Keratinocyte (primary cell): ENCODE results near the gene ST6GAL1. TPM values are rescaled to one million over a fixed set of nuclear protein-coding genes. Genes with fewer than 3 reads are reported as not detected.

ENCODE experiments used
- DNase-seq: peaks from one replicate; pipeline ENCODE4 v3.0.0-alpha.2; 2011; ENCODE audit warnings: low read depth, missing footprints, low spot score
- FAIRE-seq: peaks from 2 replicates; lab custom pipeline; 2011; peaks lifted over from hg19 to GRCh38; lab: Jason Lieb, UNC
- H2AFZ ChIP-seq: 2 replicates; pipeline ENCODE4 v1.6.0; 2012; ENCODE audit warnings: low read length, control low read depth, inconsistent platforms; ENCODE audit not compliant: control insufficient read depth
- H3K27ac ChIP-seq: 2 replicates; pipeline ENCODE4 v1.5.1; 2011; ENCODE audit warnings: low read length; ENCODE audit not compliant: control insufficient read depth, insufficient read depth
- H3K27me3 ChIP-seq: 3 replicates; pipeline ENCODE4 v1.6.0; 2011; ENCODE audit warnings: low read length; ENCODE audit not compliant: control insufficient read depth, insufficient read depth; ENCODE audit errors: extremely low read depth
- H3K36me3 ChIP-seq, 2 experiments: 2 replicates in 1 of 2; 3 replicates in 1 of 2; pipeline ENCODE4 v1.5.1; 2011; ENCODE audit warnings: low read length in 2 of 2, mild to moderate bottlenecking in 1 of 2; ENCODE audit not compliant: control insufficient read depth in 2 of 2, insufficient read depth in 2 of 2; ENCODE audit errors: extremely low read depth in 1 of 2
- H3K4me1 ChIP-seq: 3 replicates; pipeline ENCODE4 v1.5.1; 2011; ENCODE audit warnings: low read length; ENCODE audit not compliant: control insufficient read depth, insufficient read depth; ENCODE audit errors: extremely low read depth
- H3K4me2 ChIP-seq: 3 replicates; pipeline ENCODE4 v1.6.0; 2011; ENCODE audit warnings: low read depth, low read length; ENCODE audit not compliant: control insufficient read depth, insufficient read depth; ENCODE audit errors: extremely low read depth
- H3K4me3 ChIP-seq, 3 experiments: fragments of 200-600 bp in 1 of 3; sonication (generic) in 1 of 3; 2 replicates in 2 of 3; 3 replicates in 1 of 3; pipeline ENCODE4 v1.5.1; 2011 to 2016; ENCODE audit warnings: low read length in 3 of 3, mild to moderate bottlenecking in 3 of 3, control low read depth in 2 of 3, inconsistent platforms in 1 of 3, low read depth in 1 of 3, mixed read lengths in 1 of 3, mixed run types in 1 of 3, moderate library complexity in 1 of 3; ENCODE audit not compliant: control insufficient read depth in 2 of 3, insufficient read depth in 2 of 3; ENCODE audit errors: extremely low read depth in 1 of 3
- H3K79me2 ChIP-seq: 2 replicates; pipeline ENCODE4 v1.6.0; 2012; ENCODE audit warnings: low read length; ENCODE audit not compliant: control insufficient read depth, insufficient read depth
- H3K9ac ChIP-seq: 3 replicates; pipeline ENCODE4 v1.6.0; 2011; ENCODE audit warnings: low read length; ENCODE audit not compliant: control insufficient read depth, insufficient read depth; ENCODE audit errors: extremely low read depth
- H3K9me1 ChIP-seq: 3 replicates; pipeline ENCODE4 v1.6.0; 2011; ENCODE audit warnings: low read length; ENCODE audit not compliant: control insufficient read depth, insufficient read depth; ENCODE audit errors: extremely low read depth
- H3K9me3 ChIP-seq: 2 replicates; pipeline ENCODE4 v1.5.1; 2012; ENCODE audit warnings: low read depth, low read length; ENCODE audit not compliant: control insufficient read depth
- H4K20me1 ChIP-seq: 3 replicates; pipeline ENCODE4 v1.6.0; 2011; ENCODE audit warnings: low read length; ENCODE audit not compliant: control insufficient read depth, insufficient read depth; ENCODE audit errors: extremely low read depth
- CTCF ChIP-seq, 3 experiments: IDR thresholded peaks in 1 of 3; conservative IDR thresholded peaks in 1 of 3; optimal IDR thresholded peaks in 1 of 3; 2 replicates in 2 of 3; 3 replicates in 1 of 3; pipeline versions ENCODE3 to v1.5.1; 2011; ENCODE audit warnings: low read length in 3 of 3, mild to moderate bottlenecking in 3 of 3, moderate library complexity in 2 of 3, control low read depth in 1 of 3, inconsistent platforms in 1 of 3; ENCODE audit not compliant: insufficient read depth in 2 of 3; ENCODE audit errors: extremely low read depth in 1 of 3
- EZH2 ChIP-seq: IDR thresholded peaks from one replicate; pipeline ENCODE4 v1.6.1; 2012; ENCODE audit warnings: inconsistent platforms, mild to moderate bottlenecking, low read length, moderate library complexity
- dilution Hi-C: fragments of 300-500 bp; cut with MboI; formaldehyde crosslinking; loops from one replicate; pipeline ENCODE4 v1.7.0; 2020; ENCODE audit warnings: low sequenced_read_pairs; ENCODE audit not compliant: extremely low pct_ligation_motif_present
- polyA plus RNA-seq, 5 experiments: library from polyadenylated mRNA; depleted of rRNA in 3 of 5; stranded (reverse) in 3 of 5; stranded (forward) in 1 of 5; unstranded in 1 of 5; fragments of >200 nt; gene quantifications; 1 replicate in 1 of 5; 2 replicates in 3 of 5; 3 replicates in 1 of 5; pipeline versions ENCODE4 v1.2.1 to v1.2.3, GENCODE V29; 2011 to 2012; ENCODE audit warnings: missing spikeins in 2 of 5, low read depth in 1 of 5, low replicate concordance in 1 of 5

ST6GAL1 gene
- polyA plus RNA-seq, 1 donor (not counting 4 experiments of a cell fraction or from before 2014, with no cell fraction given), result 7.5 TPM

GRCh38 chr3:187002915-187003314 is 72.6 kb downstream of the ST6GAL1 start:
- Histone ChIP-seq H3K9me1 (no peaks in the 10 kb centered on the region), H3K27me3 (no peaks in the 10 kb centered on the region), H4K20me1 (no peaks in the 10 kb centered on the region), H3K9me3 (no peaks in the 10 kb centered on the region), H3K36me3 (no peaks in the 10 kb centered on the region), H3K4me3 (no peak overlapping the region), H3K79me2 (no peaks in the 10 kb centered on the region), H3K9ac (no peak overlapping the region), H3K27ac (no peak overlapping the region), H2AFZ (no peak overlapping the region), H3K4me2 (no peak overlapping the region), H3K4me1 (no peaks in the 10 kb centered on the region)
- TF ChIP-seq CTCF (optimal IDR thresholded peaks at IDR 0.05 in 1 of 3, IDR thresholded peaks at IDR 0.05 in 1 of 3, conservative IDR thresholded peaks at IDR 0.05 in 1 of 3; ENCODE audit: extremely low read depth in 1 of 3, insufficient read depth in 2 of 3, low read length in 3 of 3), result no peak
- no peak for TF ChIP-seq EZH2
- dilution Hi-C loops, result no loop called here
- DNase-seq (no peak), FAIRE-seq (no peak)

GRCh38 chr3:187005827-187006481 is 75.6 kb downstream of the ST6GAL1 start:
- H3K79me2 ChIP-seq, result no peaks in the 10 kb centered on the region
- TF ChIP-seq CTCF (optimal IDR thresholded peaks at IDR 0.05 in 1 of 3, IDR thresholded peaks at IDR 0.05 in 1 of 3, conservative IDR thresholded peaks at IDR 0.05 in 1 of 3; ENCODE audit: extremely low read depth in 1 of 3, insufficient read depth in 2 of 3, low read length in 3 of 3) (no peak), EZH2 (no peak)
- FAIRE-seq, result no peak
- no peaks in the 10 kb centered on the region for H3K27me3 ChIP-seq
- no peak for DNase-seq
- no peaks in the 10 kb centered on the region for H3K4me1 ChIP-seq
- H3K27ac ChIP-seq, result no peak overlapping the region
- no peaks in the 10 kb centered on the region for H3K9me3 ChIP-seq
- no peak overlapping the region for H2AFZ ChIP-seq
- H3K9ac ChIP-seq, result no peak overlapping the region
- no peaks in the 10 kb centered on the region for H3K9me1 ChIP-seq
- dilution Hi-C loops, result no loop called here
- no peaks in the 10 kb centered on the region for H4K20me1 ChIP-seq
- no peaks in the 10 kb centered on the region for H3K36me3 ChIP-seq
- no peak overlapping the region for H3K4me3 ChIP-seq
- no peak overlapping the region for H3K4me2 ChIP-seq
